ENCODE data around the gene TTC39B. TPM values are rescaled to one million over a fixed set of nuclear protein-coding genes. Genes with fewer than 3 reads are reported as not detected.

TTC39B gene
- total and polyA plus RNA-seq, 2 experiments from 2014 or later: 1.3 to 4.1 TPM

- Histone ChIP-seq H3K36me3 (no peaks in the 10 kb centered on the region), H3K27me3 (no peaks in the 10 kb centered on the region), H3K27ac (no peak overlapping the region), H3K4me3 (no peak overlapping the region), H3K9me3 (ENCODE audit: low read depth) (no peaks in the 10 kb centered on the region), H3K4me1 (ENCODE audit: low read depth) (no peaks in the 10 kb centered on the region)
- no peak for TF ChIP-seq CTCF (IDR thresholded peaks at IDR 0.05; ENCODE audit: low read depth, low read length)
- DNase-seq (ENCODE audit: low read depth in 1 of 2, low spot score in 1 of 2): no peak
Measured at GRCh38 chr9:15219546-15219945, 87.5 kb downstream of the TTC39B start.

DNA sequence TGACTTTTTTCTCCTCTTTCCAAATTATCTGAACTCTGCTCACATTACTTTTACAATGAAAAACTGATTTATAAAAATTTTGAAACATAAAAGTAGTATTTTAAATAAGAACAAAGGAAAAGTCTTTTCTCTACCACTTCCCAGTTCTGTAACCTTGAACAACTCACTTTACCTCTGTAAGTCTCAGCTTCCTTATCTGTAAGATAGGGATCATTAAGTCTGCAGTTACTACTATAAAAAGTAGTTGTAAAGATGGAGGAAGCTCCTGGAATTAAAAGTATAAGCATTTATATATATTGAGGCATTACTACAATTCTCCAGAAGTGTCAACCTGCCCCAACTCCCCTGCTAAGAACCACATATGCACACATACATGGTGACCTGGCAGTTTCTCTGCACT, 88.0 kb downstream of the TTC39B start:
- DNase-seq (ENCODE audit: low read depth in 1 of 2, low spot score in 1 of 2): no peak
- no peak for TF ChIP-seq CTCF (IDR thresholded peaks at IDR 0.05; ENCODE audit: low read depth, low read length)
- Histone ChIP-seq H3K36me3 (no peaks in the 10 kb centered on the region), H3K4me1 (ENCODE audit: low read depth) (no peaks in the 10 kb centered on the region), H3K27ac (no peak overlapping the region), H3K27me3 (no peaks in the 10 kb centered on the region), H3K9me3 (ENCODE audit: low read depth) (no peaks in the 10 kb centered on the region), H3K4me3 (no peak overlapping the region)

DNA sequence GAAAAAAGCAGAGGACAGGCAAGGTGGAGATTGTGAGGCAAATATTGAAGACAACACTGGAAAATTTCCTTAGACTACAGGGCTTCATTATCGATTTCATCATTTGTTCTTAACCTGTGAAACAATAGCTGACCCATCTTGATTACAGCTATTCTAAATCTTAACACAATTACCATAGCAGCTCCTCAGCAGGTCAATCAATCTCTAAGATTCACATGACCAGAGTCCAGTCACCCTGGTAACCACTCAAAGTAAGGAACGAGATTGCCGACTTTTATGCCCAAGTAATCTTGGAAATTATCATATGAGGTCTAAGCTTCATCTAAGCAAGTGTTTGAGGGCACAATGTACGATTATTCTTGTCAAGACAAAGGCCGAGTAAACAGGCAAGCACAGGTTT, 93.8 kb downstream of the TTC39B start:
- Histone ChIP-seq H3K4me1 (ENCODE audit: low read depth) (no peaks in the 10 kb centered on the region), H3K27ac (no peak overlapping the region), H3K4me3 (no peak overlapping the region), H3K9me3 (ENCODE audit: low read depth) (no peaks in the 10 kb centered on the region), H3K27me3 (no peaks in the 10 kb centered on the region), H3K36me3 (no peaks in the 10 kb centered on the region)
- no peak for TF ChIP-seq CTCF (IDR thresholded peaks at IDR 0.05; ENCODE audit: low read depth, low read length)
- DNase-seq (ENCODE audit: low read depth in 1 of 2, low spot score in 1 of 2): no peak

GRCh38 chr9:15211815-15212495, 95.1 kb downstream of the TTC39B start:
- H3K36me3 ChIP-seq: no peaks in the 10 kb centered on the region
- H3K9me3 ChIP-seq (ENCODE audit: low read depth): no peaks in the 10 kb centered on the region
- H3K27me3 ChIP-seq: no peaks in the 10 kb centered on the region
- TF ChIP-seq CTCF (IDR thresholded peaks at IDR 0.05; ENCODE audit: low read depth, low read length): no peak
- H3K4me3 ChIP-seq: no peak overlapping the region
- DNase-seq (ENCODE audit: low read depth in 1 of 2, low spot score in 1 of 2): peak in 1 of 2 donors; percentile 46
- H3K4me1 ChIP-seq (ENCODE audit: low read depth): no peaks in the 10 kb centered on the region
- H3K27ac ChIP-seq: no peak overlapping the region

- Histone ChIP-seq H3K27ac (no peak overlapping the region), H3K9me3 (ENCODE audit: low read depth) (no peaks in the 10 kb centered on the region), H3K36me3 (no peaks in the 10 kb centered on the region), H3K4me1 (ENCODE audit: low read depth) (no peaks in the 10 kb centered on the region), H3K27me3 (no peaks in the 10 kb centered on the region), H3K4me3 (no peak overlapping the region)
- DNase-seq (ENCODE audit: low read depth in 1 of 2, low spot score in 1 of 2): peak; percentile 76 to 86
- peak; percentile 94 for TF ChIP-seq CTCF (IDR thresholded peaks at IDR 0.05; ENCODE audit: low read depth, low read length)
Measured at GRCh38 chr9:15211160-15211814, 95.7 kb downstream of the TTC39B start.
